Mononuclear cell (primary cell): ENCODE data around the gene CMC1. TPM values are rescaled to one million over a fixed set of nuclear protein-coding genes. Genes with fewer than 3 reads are reported as not detected.

ENCODE experiments used
- H3K27me3 ChIP-seq: 2 replicates; pipeline ENCODE4 v1.6.0; 2011; ENCODE audit warnings: low read length, control low read depth; ENCODE audit not compliant: insufficient read depth
- H3K4me1 ChIP-seq: 2 replicates; pipeline ENCODE4 v1.5.1; 2011; ENCODE audit warnings: mild to moderate bottlenecking, low read length, control low read depth; ENCODE audit not compliant: insufficient read depth
- H3K4me3 ChIP-seq: 2 replicates; pipeline ENCODE4 v1.5.1; 2011; ENCODE audit warnings: mild to moderate bottlenecking, low read length, moderate library complexity
- H3K9me3 ChIP-seq: 2 replicates; pipeline ENCODE4 v1.5.1; 2011; ENCODE audit warnings: low read depth, mild to moderate bottlenecking, control low read depth, low read length
- total RNA-seq: library from RNA; depleted of rRNA; stranded (reverse); fragments of >200 nt; gene quantifications from one replicate; pipeline ENCODE4 v1.2.3, GENCODE V29; 2012

CMC1 gene
- total RNA-seq, 1 donor: 39.5 TPM

GRCh38 chr3:28308196-28308595 is 66.8 kb downstream of the CMC1 start:
- H3K27me3 ChIP-seq: no peaks in the 10 kb centered on the region
- peaks cover 4% of the 10 kb centered on the region for H3K4me1 ChIP-seq
- H3K9me3 ChIP-seq: no peaks in the 10 kb centered on the region
- no peak overlapping the region for H3K4me3 ChIP-seq

- Histone ChIP-seq H3K4me1 (no peaks in the 10 kb centered on the region), H3K4me3 (no peak overlapping the region), H3K9me3 (no peaks in the 10 kb centered on the region), H3K27me3 (no peaks in the 10 kb centered on the region)
Observed at GRCh38 chr3:28315711-28316110, 74.3 kb downstream of the CMC1 start.

- H3K27me3 ChIP-seq: no peaks in the 10 kb centered on the region
- H3K4me3 ChIP-seq: no peak overlapping the region
- H3K4me1 ChIP-seq: no peaks in the 10 kb centered on the region
- H3K9me3 ChIP-seq: no peaks in the 10 kb centered on the region
Observed at GRCh38 chr3:28316226-28316625, 74.8 kb downstream of the CMC1 start.

- Histone ChIP-seq H3K27me3 (no peaks in the 10 kb centered on the region), H3K4me3 (no peak overlapping the region), H3K9me3 (no peaks in the 10 kb centered on the region), H3K4me1 (no peaks in the 10 kb centered on the region)
Observed at GRCh38 chr3:28317438-28318022, 76.1 kb downstream of the CMC1 start.

GRCh38 chr3:28320981-28321380 is 79.6 kb downstream of the CMC1 start:
- Histone ChIP-seq H3K4me3 (no peak overlapping the region), H3K27me3 (no peaks in the 10 kb centered on the region), H3K9me3 (no peaks in the 10 kb centered on the region), H3K4me1 (no peaks in the 10 kb centered on the region)

- Histone ChIP-seq H3K9me3 (no peaks in the 10 kb centered on the region), H3K27me3 (no peaks in the 10 kb centered on the region)
Observed at GRCh38 chr3:28322464-28322863, 81.0 kb downstream of the CMC1 start.

GRCh38 chr3:28326458-28326926 is 85.1 kb downstream of the CMC1 start:
- no peak overlapping the region for H3K4me3 ChIP-seq
- H3K4me1 ChIP-seq: peaks cover 3% of the 10 kb centered on the region
- no peaks in the 10 kb centered on the region for H3K9me3 ChIP-seq
- no peaks in the 10 kb centered on the region for H3K27me3 ChIP-seq

More at GRCh38 chr3:28322464-28322863, 81.0 kb downstream of the CMC1 start:
- Histone ChIP-seq H3K4me1 (peaks cover 3% of the 10 kb centered on the region), H3K4me3 (no peak overlapping the region)

- Histone ChIP-seq H3K4me1 (peaks cover 3% of the 10 kb centered on the region), H3K4me3 (no peak overlapping the region), H3K27me3 (no peaks in the 10 kb centered on the region), H3K9me3 (no peaks in the 10 kb centered on the region)
Observed at GRCh38 chr3:28328188-28329151, 87.1 kb downstream of the CMC1 start.

- no peak overlapping the region for H3K4me3 ChIP-seq
- H3K27me3 ChIP-seq: no peaks in the 10 kb centered on the region
- no peaks in the 10 kb centered on the region for H3K9me3 ChIP-seq
- H3K4me1 ChIP-seq: no peaks in the 10 kb centered on the region
Observed at GRCh38 chr3:28334552-28334951, 93.1 kb downstream of the CMC1 start.

- Histone ChIP-seq H3K4me3 (no peak overlapping the region), H3K4me1 (no peaks in the 10 kb centered on the region), H3K27me3 (no peaks in the 10 kb centered on the region), H3K9me3 (no peaks in the 10 kb centered on the region)
Observed at GRCh38 chr3:28335246-28335645, 93.8 kb downstream of the CMC1 start.

- H3K9me3 ChIP-seq: no peaks in the 10 kb centered on the region
- H3K27me3 ChIP-seq: no peaks in the 10 kb centered on the region
- no peak overlapping the region for H3K4me3 ChIP-seq
- H3K4me1 ChIP-seq: peaks cover 5% of the 10 kb centered on the region
Observed at GRCh38 chr3:28337230-28337629, 95.8 kb downstream of the CMC1 start.

- Histone ChIP-seq H3K4me1 (peaks cover 34% of the 10 kb centered on the region), H3K9me3 (no peaks in the 10 kb centered on the region), H3K27me3 (no peaks in the 10 kb centered on the region), H3K4me3 (no peak overlapping the region)
Observed at GRCh38 chr3:28343144-28343543, 101.7 kb downstream of the CMC1 start.

GRCh38 chr3:28345690-28346089 is 104.3 kb downstream of the CMC1 start:
- H3K9me3 ChIP-seq: no peaks in the 10 kb centered on the region
- no peak overlapping the region for H3K4me3 ChIP-seq
- H3K4me1 ChIP-seq: peaks cover 40% of the 10 kb centered on the region
- H3K27me3 ChIP-seq: no peaks in the 10 kb centered on the region

GRCh38 chr3:28347374-28348264 is 106.2 kb downstream of the CMC1 start:
- peak overlapping the region; percentile 85 for H3K4me3 ChIP-seq
- H3K27me3 ChIP-seq: no peaks in the 10 kb centered on the region
- H3K4me1 ChIP-seq: peaks cover 32% of the 10 kb centered on the region
- H3K9me3 ChIP-seq: peaks cover 7% of the 10 kb centered on the region

GRCh38 chr3:28348265-28348628 is 106.8 kb downstream of the CMC1 start:
- no peaks in the 10 kb centered on the region for H3K27me3 ChIP-seq
- H3K4me3 ChIP-seq: peak overlapping the region; percentile 85
- peaks cover 29% of the 10 kb centered on the region for H3K4me1 ChIP-seq
- H3K9me3 ChIP-seq: peaks cover 8% of the 10 kb centered on the region
